ENCODE data around the gene FANCM.

DNA sequence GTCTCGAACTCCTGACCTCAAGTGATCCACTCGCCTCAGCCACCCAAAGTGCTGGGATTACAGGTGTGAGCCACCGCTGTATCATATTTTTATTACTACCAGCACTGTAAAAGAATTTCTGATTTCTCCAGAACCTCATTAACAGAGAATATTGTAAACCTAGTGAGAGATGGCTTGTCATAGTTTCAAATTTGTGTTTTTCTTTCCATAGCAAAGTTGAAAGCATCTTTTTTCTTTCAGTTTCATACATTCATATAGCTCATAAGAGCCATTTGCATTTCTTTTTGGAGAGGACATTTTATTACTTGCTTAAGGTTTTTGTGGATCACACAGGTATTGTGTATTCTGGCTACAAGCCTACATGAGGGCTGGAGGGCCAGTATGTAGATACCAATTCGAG lies 59.2 kb downstream of the FANCM start:
- TF ChIP-seq, protein P1, sequence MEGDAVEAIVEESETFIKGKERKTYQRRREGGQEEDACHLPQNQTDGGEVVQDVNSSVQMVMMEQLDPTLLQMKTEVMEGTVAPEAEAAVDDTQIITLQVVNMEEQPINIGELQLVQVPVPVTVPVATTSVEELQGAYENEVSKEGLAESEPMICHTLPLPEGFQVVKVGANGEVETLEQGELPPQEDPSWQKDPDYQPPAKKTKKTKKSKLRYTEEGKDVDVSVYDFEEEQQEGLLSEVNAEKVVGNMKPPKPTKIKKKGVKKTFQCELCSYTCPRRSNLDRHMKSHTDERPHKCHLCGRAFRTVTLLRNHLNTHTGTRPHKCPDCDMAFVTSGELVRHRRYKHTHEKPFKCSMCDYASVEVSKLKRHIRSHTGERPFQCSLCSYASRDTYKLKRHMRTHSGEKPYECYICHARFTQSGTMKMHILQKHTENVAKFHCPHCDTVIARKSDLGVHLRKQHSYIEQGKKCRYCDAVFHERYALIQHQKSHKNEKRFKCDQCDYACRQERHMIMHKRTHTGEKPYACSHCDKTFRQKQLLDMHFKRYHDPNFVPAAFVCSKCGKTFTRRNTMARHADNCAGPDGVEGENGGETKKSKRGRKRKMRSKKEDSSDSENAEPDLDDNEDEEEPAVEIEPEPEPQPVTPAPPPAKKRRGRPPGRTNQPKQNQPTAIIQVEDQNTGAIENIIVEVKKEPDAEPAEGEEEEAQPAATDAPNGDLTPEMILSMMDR (IDR thresholded peaks at IDR 0.05; ENCODE audit: poor library complexity, severe bottlenecking), result no peak
- no peak for TF ChIP-seq EZH2 (IDR thresholded peaks at IDR 0.05; ENCODE audit: borderline replicate concordance, insufficient read depth, low read length, poor library complexity, severe bottlenecking)
- no peak for TF ChIP-seq POLR2AphosphoS5 (IDR thresholded peaks at IDR 0.05)
- no peak for TF ChIP-seq SMC3 (conservative IDR thresholded peaks at IDR 0.05; ENCODE audit: poor library complexity)
- TF ChIP-seq TAF1 (IDR thresholded peaks at IDR 0.05; ENCODE audit: low read depth), result no peak
